Mucosa of descending colon (tissue), 3 donors: ENCODE results near the gene VRK2. TPM values are rescaled to one million over a fixed set of nuclear protein-coding genes. Genes with fewer than 3 reads are reported as not detected.

ENCODE experiments used
- ATAC-seq: fragments of 200-7000 bp; cut with Tn5 transposase; one replicate; pipeline ENCODE4 v1.9.1; 2020; ENCODE audit warnings: mild to moderate bottlenecking, moderate library complexity
- DNase-seq, 3 donors: peaks; one replicate each; pipeline ENCODE4 v3.0.0-alpha.2; 2020
- H3K36me3 ChIP-seq: fragments of 200-600 bp; one replicate; pipeline ENCODE4 v1.8.0; 2021; ENCODE audit warnings: low read depth, mild to moderate bottlenecking
- H3K4me1 ChIP-seq: fragments of 200-600 bp; one replicate; pipeline ENCODE4 v1.8.0; 2021; ENCODE audit warnings: low read depth, mild to moderate bottlenecking
- H3K4me3 ChIP-seq: fragments of 200-600 bp; one replicate; pipeline ENCODE4 v1.8.0; 2021; ENCODE audit warnings: mild to moderate bottlenecking
- H3K9me3 ChIP-seq: fragments of 200-600 bp; one replicate; pipeline ENCODE4 v1.8.0; 2021; ENCODE audit warnings: mild to moderate bottlenecking
- CTCF ChIP-seq: fragments of 200-600 bp; IDR thresholded peaks from one replicate; pipeline ENCODE4 v1.8.0; 2022; ENCODE audit warnings: antibody characterized with exemption, mild to moderate bottlenecking
- intact Hi-C, 2 donors: fragments of 100-400 bp; cut with DNase I in 1 of 2; cut with micrococcal nuclease in 1 of 2; formaldehyde crosslinking; loops; one replicate each; pipeline versions ENCODE4 v1.11.0 to v1.11.1; 2022; cut with DNase I, micrococcal nuclease
- total RNA-seq, 3 donors: library from RNA; stranded (reverse); fragmentation: NEBNext Ultra II Directional in 2 of 3; extraction: Animal tissue kit (Norgen Biotek cat#: 25700) in 2 of 3; gene quantifications; one replicate each; pipeline versions ENCODE4 v1.2.1 to v1.2.4, GENCODE V29; 2021 to 2023
- donor health status: DM: no; HTN: no; CAD: no; lungs with moderate emphysema.
- donor health status: DM: no; HTN: no; CAD: no.
- donor health status: DM: no; HTN: yes; CAD: no.

The VRK2 gene
- total RNA-seq, 3 donors from 2014 or later, result 20.3 to 24.0 (median 22.9) TPM

DNA sequence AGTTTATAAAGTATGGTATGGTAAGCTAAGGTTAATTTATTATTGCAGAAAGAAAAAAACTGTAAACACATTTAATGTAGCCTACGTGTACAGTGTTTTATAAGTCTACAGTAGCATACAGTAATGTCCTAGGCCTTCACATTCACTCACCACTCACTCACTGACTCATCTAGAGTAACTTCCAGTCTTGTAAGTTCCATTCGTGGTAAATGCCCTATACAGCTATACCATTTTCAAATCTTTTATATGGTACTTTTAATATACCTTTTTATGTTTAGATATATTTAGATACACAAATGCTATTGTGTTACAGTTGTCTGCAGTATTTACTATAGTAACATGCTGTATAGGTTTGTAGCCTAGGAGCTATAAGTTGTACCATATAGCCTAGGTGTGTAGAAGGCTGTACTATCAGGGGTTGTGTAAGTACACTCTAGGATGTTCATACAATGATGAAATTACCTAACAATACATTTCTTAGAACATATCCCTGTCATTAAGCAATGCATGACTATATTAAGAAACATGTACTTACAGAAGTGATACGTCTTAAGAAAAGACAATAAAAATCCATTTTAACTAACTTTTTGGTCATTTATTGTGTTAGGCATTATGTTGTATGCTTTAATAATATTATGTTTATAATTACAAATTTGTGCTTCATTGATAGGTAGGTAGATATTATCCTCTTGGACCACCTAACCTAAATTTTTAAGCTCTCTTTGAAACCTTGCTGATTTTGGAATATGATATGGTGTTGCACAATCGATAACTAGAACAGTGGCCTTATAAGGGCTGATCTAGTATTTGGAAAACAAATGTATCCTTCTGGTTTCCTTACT lies 51.9 kb downstream of the VRK2 start:
- intact Hi-C loops, result no loop called here
- Histone ChIP-seq H3K36me3 (no peaks in the 10 kb centered on the region), H3K4me1 (no peaks in the 10 kb centered on the region), H3K4me3 (no peak overlapping the region), H3K9me3 (peaks cover 4% of the 10 kb centered on the region)
- ATAC-seq (no peak), DNase-seq (no peak)
- no peak for TF ChIP-seq CTCF

DNA sequence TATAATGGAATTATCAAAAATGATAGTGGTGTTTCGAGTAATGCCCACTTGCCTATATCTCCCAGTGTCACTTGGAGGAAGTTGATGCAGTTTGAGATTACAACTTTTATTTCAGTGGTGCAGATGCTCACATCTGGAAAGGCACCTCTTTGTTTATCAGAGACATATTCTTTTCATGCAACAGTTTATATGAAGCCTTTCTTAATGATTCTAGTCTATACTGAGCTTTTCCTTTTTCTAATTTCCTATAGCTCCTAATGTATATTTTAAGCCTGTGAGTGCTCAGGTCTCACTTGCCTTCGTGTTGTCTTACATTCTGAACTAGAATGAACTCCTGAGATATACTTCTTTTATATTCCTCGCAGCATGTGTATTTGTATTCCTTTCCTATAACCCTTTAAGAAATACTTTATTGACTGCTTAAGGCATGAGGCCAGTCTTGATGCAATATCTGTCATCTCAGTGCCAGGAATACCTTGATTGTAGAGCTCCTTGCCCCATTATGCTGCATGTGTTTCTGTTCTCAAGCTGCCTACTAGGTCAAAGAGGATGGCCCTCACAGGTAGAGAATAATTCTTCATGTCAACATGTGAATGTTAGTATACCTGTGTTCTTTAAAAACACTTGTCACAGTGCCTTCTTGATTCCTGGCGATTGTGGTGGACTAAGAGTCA lies 52.6 kb downstream of the VRK2 start:
- no peak for ATAC-seq
- Histone ChIP-seq H3K4me1 (no peaks in the 10 kb centered on the region), H3K9me3 (peaks cover 2% of the 10 kb centered on the region), H3K4me3 (no peak overlapping the region), H3K36me3 (no peaks in the 10 kb centered on the region)
- DNase-seq, result no peak
- intact Hi-C loops, result no loop called here
- TF ChIP-seq CTCF, result no peak

GRCh38 chr2:58101500-58101899 lies 54.9 kb downstream of the VRK2 start:
- DNase-seq, result no peak
- Histone ChIP-seq H3K4me3 (no peak overlapping the region), H3K4me1 (no peaks in the 10 kb centered on the region), H3K36me3 (no peaks in the 10 kb centered on the region), H3K9me3 (no peaks in the 10 kb centered on the region)
- intact Hi-C loops, result no loop called here
- TF ChIP-seq CTCF, result no peak
- ATAC-seq, result no peak

- ATAC-seq (no peak), DNase-seq (no peak)
- H3K36me3 ChIP-seq, result no peaks in the 10 kb centered on the region
- intact Hi-C loops, result no loop called here
- H3K4me3 ChIP-seq, result no peak overlapping the region
- no peaks in the 10 kb centered on the region for H3K9me3 ChIP-seq
- no peaks in the 10 kb centered on the region for H3K4me1 ChIP-seq
- no peak for TF ChIP-seq CTCF
Measured at GRCh38 chr2:58106896-58107295, 60.3 kb downstream of the VRK2 start.

DNA sequence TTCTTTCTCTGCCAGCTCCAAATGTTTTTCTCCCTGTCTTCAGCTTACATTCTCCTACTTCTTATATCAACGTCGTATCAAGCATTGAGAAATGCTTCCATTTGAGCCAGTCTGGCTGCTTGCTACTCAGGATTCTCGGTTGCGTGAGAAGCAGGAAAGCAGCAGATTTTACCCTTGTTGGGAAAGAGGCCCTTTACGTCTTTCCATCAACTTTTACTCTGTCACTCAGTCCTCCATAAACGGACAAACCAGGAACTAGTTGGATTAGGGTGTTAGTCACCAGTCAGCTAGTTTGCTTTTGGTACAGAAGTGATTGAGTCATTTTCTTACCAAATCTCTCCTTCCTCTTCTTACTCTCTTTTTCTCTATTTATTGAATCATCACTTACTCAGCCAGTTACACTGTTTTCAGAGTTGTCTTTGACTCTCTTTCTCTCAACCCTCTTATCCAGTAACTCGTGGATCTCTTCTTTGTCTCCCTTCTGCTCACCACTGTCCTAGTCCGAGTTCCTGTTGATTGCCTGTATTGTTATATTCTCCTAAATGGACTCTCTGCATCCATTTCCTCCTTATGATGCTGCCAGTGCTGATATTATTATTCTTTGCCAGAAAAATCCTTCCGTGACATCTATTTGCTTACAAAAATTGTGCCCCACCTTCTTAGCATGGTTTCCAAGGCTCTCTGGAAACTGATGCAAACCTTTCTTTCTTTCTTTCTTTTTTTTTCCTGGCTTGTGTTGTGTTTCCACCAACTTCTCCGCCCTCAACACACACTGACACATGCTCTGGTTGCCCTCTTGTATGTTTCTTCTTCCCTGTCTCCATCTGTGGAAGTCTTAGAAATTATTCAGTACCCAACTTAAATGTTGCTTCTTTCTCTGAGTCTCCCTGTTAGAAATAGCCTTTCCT lies 61.5 kb downstream of the VRK2 start:
- TF ChIP-seq CTCF, result no peak
- Histone ChIP-seq H3K36me3 (no peaks in the 10 kb centered on the region), H3K4me1 (no peaks in the 10 kb centered on the region), H3K9me3 (no peaks in the 10 kb centered on the region), H3K4me3 (no peak overlapping the region)
- ATAC-seq (peak; percentile 88), DNase-seq (no peak)
- intact Hi-C loops, result no loop called here
